Measurements from ENCODE around the gene SLC12A8. TPM values are rescaled to one million over a fixed set of nuclear protein-coding genes. Genes with fewer than 3 reads are reported as not detected.

The SLC12A8 gene, protein sequence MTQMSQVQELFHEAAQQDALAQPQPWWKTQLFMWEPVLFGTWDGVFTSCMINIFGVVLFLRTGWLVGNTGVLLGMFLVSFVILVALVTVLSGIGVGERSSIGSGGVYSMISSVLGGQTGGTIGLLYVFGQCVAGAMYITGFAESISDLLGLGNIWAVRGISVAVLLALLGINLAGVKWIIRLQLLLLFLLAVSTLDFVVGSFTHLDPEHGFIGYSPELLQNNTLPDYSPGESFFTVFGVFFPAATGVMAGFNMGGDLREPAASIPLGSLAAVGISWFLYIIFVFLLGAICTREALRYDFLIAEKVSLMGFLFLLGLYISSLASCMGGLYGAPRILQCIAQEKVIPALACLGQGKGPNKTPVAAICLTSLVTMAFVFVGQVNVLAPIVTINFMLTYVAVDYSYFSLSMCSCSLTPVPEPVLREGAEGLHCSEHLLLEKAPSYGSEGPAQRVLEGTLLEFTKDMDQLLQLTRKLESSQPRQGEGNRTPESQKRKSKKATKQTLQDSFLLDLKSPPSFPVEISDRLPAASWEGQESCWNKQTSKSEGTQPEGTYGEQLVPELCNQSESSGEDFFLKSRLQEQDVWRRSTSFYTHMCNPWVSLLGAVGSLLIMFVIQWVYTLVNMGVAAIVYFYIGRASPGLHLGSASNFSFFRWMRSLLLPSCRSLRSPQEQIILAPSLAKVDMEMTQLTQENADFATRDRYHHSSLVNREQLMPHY
- total RNA-seq (under 1 TPM; 0.19 to 0.29 TPM), polyA plus RNA-seq (not detected), total RNA-seq (0.08 to 0.52 (median 0.25) reads per million in 6 experiments)

DNA sequence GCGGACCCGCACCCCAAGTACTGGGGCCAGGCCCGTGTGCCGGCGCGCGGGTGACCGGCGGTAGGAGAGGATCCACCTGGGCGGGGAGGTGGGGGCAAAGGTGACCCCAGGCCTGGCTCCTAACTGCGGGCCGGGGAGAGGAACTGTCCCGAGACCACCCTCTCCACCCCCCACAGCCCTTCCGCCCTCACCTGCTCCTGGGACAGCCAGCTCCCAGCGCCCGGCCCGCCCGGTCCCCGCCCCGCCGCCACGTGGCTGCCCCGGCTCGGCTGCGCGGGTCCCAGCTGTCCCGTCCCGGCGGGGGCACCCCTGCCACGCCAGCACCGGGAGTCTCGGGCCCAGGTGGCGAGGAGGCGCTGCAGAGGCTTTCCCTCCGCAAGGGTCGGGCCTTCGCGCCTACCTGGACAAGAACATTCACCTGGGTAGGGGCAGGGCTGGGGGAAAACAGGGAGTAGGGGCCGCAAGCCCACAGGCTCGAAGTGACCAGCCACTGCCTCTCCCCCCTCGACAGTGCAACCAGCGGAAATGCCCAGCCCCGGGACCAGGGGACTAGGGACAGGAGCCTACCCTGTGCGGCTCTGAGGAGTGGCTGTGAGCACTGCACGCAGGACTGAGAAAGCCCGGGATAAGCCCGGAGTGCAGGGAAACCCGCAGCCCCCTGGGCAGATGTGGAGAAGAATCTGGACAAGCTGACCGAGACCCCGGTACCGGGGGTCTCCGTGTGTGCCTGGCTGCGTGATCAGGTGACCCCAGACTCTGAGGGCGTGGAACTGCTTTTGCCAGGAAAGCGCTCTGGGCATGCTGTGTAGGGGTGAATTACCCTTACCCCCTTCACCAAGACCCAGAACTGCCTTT lies at the start of gene SLC12A8:
Gene SLC12A8 (minus strand): TSS at position 240 of the 855 bp plus-strand sequence. CDS start 1,399 bp downstream, outside the sequence.
- Mint-ChIP-seq H3K4me1 (peaks cover 7 to 25% (median 15%) of the 10 kb centered on the region in 4 donors), H3K4me3 (peak within 1 kb of the TSS; percentile 41 to 87 (median 70)), H3K9me3 (no peaks in the 10 kb centered on the region), H3K36me3 (no peaks in the 10 kb centered on the region), H3K27me3 (peaks cover 26 to 66% (median 42%) of the 10 kb centered on the region in 5 donors), H3K27ac (peak within 1 kb of the TSS in 3 of 10 donors; percentile 33 to 60 (median 54))
- DNase-seq = peak in 2 of 10 donors; percentile 9 to 12
- POLR2A ChIA-PET = no interaction called here
- ATAC-seq = peak; percentile 29 to 53

GRCh38 chr3:125262161-125262560 lies 49.6 kb upstream of the SLC12A8 start:
- Mint-ChIP-seq H3K27me3 (no peaks in the 10 kb centered on the region), H3K27ac (no peak overlapping the region), H3K4me1 (peaks cover 9 to 14% (median 9%) of the 10 kb centered on the region in 4 donors), H3K4me3 (no peak overlapping the region), H3K36me3 (peaks cover 5 to 64% (median 34%) of the 10 kb centered on the region in 3 donors), H3K9me3 (peaks cover 0 to 5% (median 2%) of the 10 kb centered on the region in 9 donors)
- DNase-seq = no peak
- no peak for ATAC-seq
- POLR2A ChIA-PET = interaction anchor here (0.5 to 0.7 kb wide), 2 partner anchors 18 to 93 kb away, joined by 3 to 4 read pairs; no protein-coding TSS in a partner anchor

- POLR2A ChIA-PET = no interaction called here
- peak overlapping the region in 1 of 10 donors; percentile 4 for H3K27ac Mint-ChIP-seq
- peaks cover 0 to 9% (median 3%) of the 10 kb centered on the region in 9 donors for H3K9me3 Mint-ChIP-seq
- H3K36me3 Mint-ChIP-seq = peaks cover 9 to 61% (median 34%) of the 10 kb centered on the region in 3 donors
- no peak overlapping the region for H3K4me3 Mint-ChIP-seq
- peaks cover under 1 to 7% (median 5%) of the 10 kb centered on the region in 4 donors for H3K4me1 Mint-ChIP-seq
- DNase-seq (no peak), ATAC-seq (no peak)
- no peaks in the 10 kb centered on the region for H3K27me3 Mint-ChIP-seq
Observed at GRCh38 chr3:125261031-125261430, 48.5 kb upstream of the SLC12A8 start.

- H3K9me3 Mint-ChIP-seq = peaks cover 0 to 9% (median 3%) of the 10 kb centered on the region in 9 donors
- POLR2A ChIA-PET = no interaction called here
- peaks cover 9 to 60% (median 34%) of the 10 kb centered on the region in 3 donors for H3K36me3 Mint-ChIP-seq
- no peak for ATAC-seq
- H3K27ac Mint-ChIP-seq = peak overlapping the region in 1 of 10 donors; percentile 33
- H3K4me1 Mint-ChIP-seq = peaks cover 0 to 7% (median 5%) of the 10 kb centered on the region in 4 donors
- no peaks in the 10 kb centered on the region for H3K27me3 Mint-ChIP-seq
- H3K4me3 Mint-ChIP-seq = no peak overlapping the region
- DNase-seq = no peak
Observed at GRCh38 chr3:125260158-125260557, 47.6 kb upstream of the SLC12A8 start.

GRCh38 chr3:125257536-125257935 lies 45.0 kb upstream of the SLC12A8 start:
- DNase-seq = no peak
- ATAC-seq = no peak
- H3K27ac Mint-ChIP-seq = peak overlapping the region in 1 of 10 donors; percentile 15
- H3K9me3 Mint-ChIP-seq = peaks cover 0 to 9% (median 3%) of the 10 kb centered on the region in 9 donors
- POLR2A ChIA-PET = interaction anchor here (0.6 kb wide), 1 partner anchor 38 kb away, joined by 4 read pairs; no protein-coding TSS in a partner anchor
- no peak overlapping the region for H3K4me3 Mint-ChIP-seq
- no peaks in the 10 kb centered on the region for H3K27me3 Mint-ChIP-seq
- peaks cover 0 to 7% (median 5%) of the 10 kb centered on the region in 4 donors for H3K4me1 Mint-ChIP-seq
- H3K36me3 Mint-ChIP-seq = peaks cover 12 to 53% (median 33%) of the 10 kb centered on the region in 3 donors

DNA sequence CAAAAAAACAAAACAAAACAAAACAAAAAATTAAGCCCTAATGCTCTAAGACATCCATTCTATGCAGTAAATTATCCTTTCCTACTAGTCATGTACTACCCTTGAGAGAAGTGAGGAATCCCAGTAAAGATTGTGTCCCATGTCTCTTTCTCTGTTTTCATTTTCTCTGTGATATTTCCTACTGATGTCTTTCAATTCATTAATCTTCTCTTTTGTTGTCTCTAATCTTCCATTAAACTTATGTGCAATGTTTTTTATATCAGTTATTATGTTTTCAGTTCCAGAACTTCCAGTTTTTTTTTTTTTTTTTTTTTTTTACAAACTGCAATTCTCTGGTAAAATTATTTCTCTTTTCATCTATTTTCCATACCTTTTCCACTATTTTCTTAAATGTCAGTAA lies 44.1 kb upstream of the SLC12A8 start:
- Mint-ChIP-seq H3K4me3 (no peak overlapping the region), H3K27me3 (no peaks in the 10 kb centered on the region), H3K27ac (peak overlapping the region in 1 of 10 donors; percentile 24), H3K9me3 (peaks cover 0 to 9% (median 3%) of the 10 kb centered on the region in 9 donors), H3K4me1 (peaks cover 0 to 7% (median 5%) of the 10 kb centered on the region in 4 donors), H3K36me3 (peaks cover 12 to 53% (median 35%) of the 10 kb centered on the region in 3 donors)
- no peak for ATAC-seq
- no peak for DNase-seq
- POLR2A ChIA-PET = no interaction called here

DNA sequence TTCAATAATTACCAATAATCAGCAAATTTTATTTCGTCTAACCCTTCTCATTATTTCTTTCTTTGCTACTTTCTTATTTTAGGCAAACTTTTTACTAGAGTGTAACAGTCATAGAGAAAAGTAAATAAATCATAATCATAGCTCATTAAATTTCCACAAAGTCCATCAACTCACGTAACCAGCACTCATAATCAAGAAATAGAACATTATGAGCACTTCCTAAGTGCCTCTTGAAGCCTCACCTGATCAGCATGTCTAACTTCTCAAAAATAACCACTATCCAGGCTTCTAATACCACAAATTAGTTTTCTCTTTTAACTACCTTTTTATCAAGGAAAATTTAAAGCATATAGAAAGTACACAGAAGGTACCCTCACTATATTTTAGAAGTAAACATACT lies 38.4 kb upstream of the SLC12A8 start:
- peak overlapping the region in 1 of 10 donors; percentile 20 for H3K27ac Mint-ChIP-seq
- H3K27me3 Mint-ChIP-seq = no peaks in the 10 kb centered on the region
- ATAC-seq = no peak
- DNase-seq = no peak
- H3K4me1 Mint-ChIP-seq = peaks cover 0 to 11% (median 4%) of the 10 kb centered on the region in 4 donors
- H3K4me3 Mint-ChIP-seq = no peak overlapping the region
- POLR2A ChIA-PET = no interaction called here
- H3K36me3 Mint-ChIP-seq = peaks cover 3 to 40% (median 20%) of the 10 kb centered on the region in 3 donors
- no peaks in the 10 kb centered on the region for H3K9me3 Mint-ChIP-seq

DNA sequence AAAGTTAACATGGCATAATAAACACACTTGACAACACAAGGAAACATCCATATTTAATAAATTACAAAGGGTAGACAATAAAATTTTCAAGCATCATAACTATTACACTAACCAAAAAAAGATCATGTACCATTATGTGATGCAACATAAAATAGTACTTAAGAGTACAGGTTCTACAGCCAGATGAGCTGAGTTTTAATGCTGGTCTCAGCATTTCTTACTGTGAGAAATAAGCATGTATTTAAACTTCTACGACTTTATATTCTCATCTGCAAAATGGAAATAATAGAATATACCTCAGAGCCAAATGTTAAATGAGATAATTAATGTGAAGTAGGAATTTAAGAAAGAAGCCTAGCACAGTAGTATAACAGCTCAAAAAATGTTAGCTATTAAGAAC lies 33.7 kb upstream of the SLC12A8 start:
- Mint-ChIP-seq H3K27ac (peak overlapping the region in 1 of 10 donors; percentile 11), H3K4me3 (no peak overlapping the region), H3K4me1 (peaks cover 0 to 16% (median 7%) of the 10 kb centered on the region in 4 donors), H3K27me3 (no peaks in the 10 kb centered on the region), H3K36me3 (peaks cover 0 to 52% (median 23%) of the 10 kb centered on the region in 3 donors), H3K9me3 (no peaks in the 10 kb centered on the region)
- DNase-seq = no peak
- POLR2A ChIA-PET = interaction anchor here (0.8 kb wide), 1 partner anchor 136 kb away, joined by 3 read pairs; no protein-coding TSS in a partner anchor
- ATAC-seq = no peak

DNA sequence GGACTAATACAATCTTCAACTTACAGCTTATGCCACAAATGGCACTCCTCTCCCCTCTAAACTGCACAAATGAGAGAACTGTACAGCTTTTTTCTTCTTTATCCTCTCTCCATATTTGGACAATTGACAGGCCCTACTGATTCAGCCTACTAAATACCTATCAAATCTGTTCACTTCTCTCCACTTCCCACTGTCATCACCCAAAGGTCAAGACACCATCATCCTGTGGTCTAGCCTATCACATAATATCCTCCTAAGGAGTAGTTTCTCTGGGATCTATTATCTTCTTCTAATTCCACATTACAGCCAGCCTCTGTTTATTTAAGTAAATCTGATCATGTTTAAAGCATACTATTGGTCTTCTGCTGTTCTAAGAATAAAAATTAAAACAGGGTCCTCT lies 33.0 kb upstream of the SLC12A8 start:
- ATAC-seq (no peak), DNase-seq (no peak)
- H3K36me3 Mint-ChIP-seq = peaks cover 0 to 52% (median 19%) of the 10 kb centered on the region in 3 donors
- H3K27me3 Mint-ChIP-seq = no peaks in the 10 kb centered on the region
- no peak overlapping the region for H3K4me3 Mint-ChIP-seq
- peaks cover 5 to 10% (median 9%) of the 10 kb centered on the region in 4 donors for H3K4me1 Mint-ChIP-seq
- H3K9me3 Mint-ChIP-seq = no peaks in the 10 kb centered on the region
- POLR2A ChIA-PET = no interaction called here
- peak overlapping the region in 5 of 10 donors; percentile 1 to 58 (median 15) for H3K27ac Mint-ChIP-seq

DNA sequence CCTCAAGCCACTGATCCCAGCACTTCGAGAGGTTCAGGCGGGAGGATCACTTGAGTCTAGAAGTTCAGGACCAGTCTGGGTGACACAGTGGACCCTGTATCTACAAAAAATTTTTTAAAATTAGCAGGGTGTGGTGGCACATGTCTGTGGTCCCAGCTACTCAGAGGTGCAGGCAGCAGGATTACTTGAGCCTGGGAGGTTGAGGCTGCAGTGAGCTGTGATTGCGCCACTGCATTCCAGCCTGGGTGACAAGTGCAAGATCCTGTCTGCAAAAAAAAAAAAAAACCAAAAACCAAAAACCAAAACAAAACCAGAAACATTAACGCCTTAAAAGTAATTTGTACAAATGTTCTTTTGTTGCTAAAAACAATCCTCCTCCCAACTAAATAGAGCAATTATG lies 27.9 kb upstream of the SLC12A8 start:
- Mint-ChIP-seq H3K27ac (peak overlapping the region in 2 of 10 donors; percentile 24 to 54), H3K36me3 (peaks cover 7 to 74% (median 30%) of the 10 kb centered on the region in 3 donors), H3K4me1 (peaks cover 3 to 22% (median 11%) of the 10 kb centered on the region in 4 donors), H3K9me3 (peaks cover 0 to 3% (median 0%) of the 10 kb centered on the region in 9 donors), H3K27me3 (no peaks in the 10 kb centered on the region), H3K4me3 (no peak overlapping the region)
- ATAC-seq (no peak), DNase-seq (no peak)
- POLR2A ChIA-PET = no interaction called here

GRCh38 chr3:125239266-125239665 lies 26.7 kb upstream of the SLC12A8 start:
- Mint-ChIP-seq H3K4me1 (peaks cover 0 to 22% (median 10%) of the 10 kb centered on the region in 4 donors), H3K27me3 (no peaks in the 10 kb centered on the region), H3K4me3 (no peak overlapping the region), H3K36me3 (peaks cover 7 to 71% (median 31%) of the 10 kb centered on the region in 3 donors), H3K9me3 (peaks cover 0 to 3% (median 0%) of the 10 kb centered on the region in 9 donors), H3K27ac (peak overlapping the region in 1 of 10 donors; percentile 35)
- ATAC-seq = no peak
- DNase-seq = no peak
- POLR2A ChIA-PET = no interaction called here

DNA sequence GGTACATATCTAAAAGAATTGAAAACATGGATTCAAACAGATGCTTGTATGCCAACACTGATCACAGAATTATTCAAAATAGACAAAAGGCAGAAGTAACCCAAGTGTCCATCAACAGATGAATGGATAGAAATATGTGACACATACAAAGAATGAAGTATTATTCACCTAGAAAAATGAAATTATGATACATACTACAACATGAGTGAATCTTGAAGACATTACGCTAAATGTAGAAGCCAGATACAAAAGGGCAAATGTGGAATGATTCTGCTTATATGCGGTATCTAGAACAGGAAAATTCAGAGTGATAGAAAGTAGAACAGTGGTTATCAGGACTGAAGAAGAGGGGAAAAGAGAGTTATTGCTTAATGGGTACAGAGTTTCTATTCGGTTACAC lies 26.2 kb upstream of the SLC12A8 start:
- POLR2A ChIA-PET = no interaction called here
- Mint-ChIP-seq H3K4me3 (no peak overlapping the region), H3K4me1 (peaks cover 0 to 22% (median 10%) of the 10 kb centered on the region in 4 donors), H3K36me3 (peaks cover 7 to 69% (median 32%) of the 10 kb centered on the region in 3 donors), H3K27me3 (no peaks in the 10 kb centered on the region), H3K9me3 (peaks cover 0 to 3% (median 0%) of the 10 kb centered on the region in 9 donors), H3K27ac (no peak overlapping the region)
- ATAC-seq = no peak
- DNase-seq = no peak

Measured in naive thymus-derived CD8-positive, alpha-beta T cell (primary cell).